Fibroblast of mammary gland (primary cell): ENCODE results near the gene LBX2.
A peak's percentile ranks its signal among the peaks of the same experiment; 100 is the strongest.

Source experiments
- DNase-seq: peaks from one replicate; pipeline ENCODE4 v3.0.0-alpha.2; 2010; ENCODE audit warnings: low read depth
- H3K4me3 ChIP-seq: 2 replicates; pipeline ENCODE4 v1.5.1; 2011; ENCODE audit warnings: low read depth, mild to moderate bottlenecking, low read length, moderate library complexity; ENCODE audit not compliant: control insufficient read depth
- TF ChIP-seq, protein P1 (sequence below): conservative IDR thresholded peaks from 2 replicates; pipeline ENCODE4 v1.5.1; 2011; ENCODE audit warnings: low read depth, low read length, inconsistent platforms; ENCODE audit not compliant: control insufficient read depth, insufficient read depth

Gene LBX2

DNA sequence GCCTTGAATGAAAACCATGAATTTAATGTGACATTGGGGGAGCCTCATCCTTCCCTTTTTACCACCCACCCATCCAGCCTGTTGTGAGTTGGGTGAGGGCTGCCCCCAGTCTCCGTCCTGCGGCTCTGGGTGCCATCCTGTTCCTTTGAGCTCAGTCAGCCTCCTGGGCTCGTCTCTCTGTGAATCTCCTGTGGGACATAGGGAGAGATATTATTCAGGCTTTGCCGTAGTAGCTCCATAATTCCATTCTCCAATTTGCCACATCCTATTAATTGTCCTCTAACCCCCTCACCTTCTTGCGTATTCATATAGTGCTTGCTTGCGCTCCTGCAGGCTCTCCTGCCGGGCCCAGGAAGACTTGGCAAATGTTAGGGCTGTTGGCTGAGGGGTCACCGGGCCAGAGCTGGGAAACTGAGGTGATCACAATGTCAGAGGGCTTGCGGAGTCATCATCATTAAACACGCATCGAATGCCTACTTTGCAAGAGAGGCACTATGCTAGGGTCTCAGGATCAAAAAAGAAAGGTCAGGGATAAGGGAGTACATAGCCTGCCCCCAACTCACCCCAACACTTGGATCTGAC, 27.3 kb upstream of the LBX2 start:
- no peak for DNase-seq
- H3K4me3 ChIP-seq: no peak overlapping the region
- TF ChIP-seq, protein P1, sequence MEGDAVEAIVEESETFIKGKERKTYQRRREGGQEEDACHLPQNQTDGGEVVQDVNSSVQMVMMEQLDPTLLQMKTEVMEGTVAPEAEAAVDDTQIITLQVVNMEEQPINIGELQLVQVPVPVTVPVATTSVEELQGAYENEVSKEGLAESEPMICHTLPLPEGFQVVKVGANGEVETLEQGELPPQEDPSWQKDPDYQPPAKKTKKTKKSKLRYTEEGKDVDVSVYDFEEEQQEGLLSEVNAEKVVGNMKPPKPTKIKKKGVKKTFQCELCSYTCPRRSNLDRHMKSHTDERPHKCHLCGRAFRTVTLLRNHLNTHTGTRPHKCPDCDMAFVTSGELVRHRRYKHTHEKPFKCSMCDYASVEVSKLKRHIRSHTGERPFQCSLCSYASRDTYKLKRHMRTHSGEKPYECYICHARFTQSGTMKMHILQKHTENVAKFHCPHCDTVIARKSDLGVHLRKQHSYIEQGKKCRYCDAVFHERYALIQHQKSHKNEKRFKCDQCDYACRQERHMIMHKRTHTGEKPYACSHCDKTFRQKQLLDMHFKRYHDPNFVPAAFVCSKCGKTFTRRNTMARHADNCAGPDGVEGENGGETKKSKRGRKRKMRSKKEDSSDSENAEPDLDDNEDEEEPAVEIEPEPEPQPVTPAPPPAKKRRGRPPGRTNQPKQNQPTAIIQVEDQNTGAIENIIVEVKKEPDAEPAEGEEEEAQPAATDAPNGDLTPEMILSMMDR: no peak

GRCh38 chr2:74525717-74526648, 26.6 kb upstream of the LBX2 start, which contains the start of gene DQX1:
Gene DQX1 (minus strand): TSS chr2:74526231. CDS start chr2:74525729, 502 bp downstream.
- peak; percentile 52 for DNase-seq
- TF ChIP-seq, protein P1: no peak

GRCh38 chr2:74524955-74525716, 25.7 kb upstream of the LBX2 start:
- H3K4me3 ChIP-seq: no peak overlapping the region
- no peak for DNase-seq
- TF ChIP-seq, protein P1: no peak

More at GRCh38 chr2:74525717-74526648, 26.6 kb upstream of the LBX2 start, which contains the start of gene DQX1:
- H3K4me3 ChIP-seq: no peak within 1 kb of the TSS

DNA sequence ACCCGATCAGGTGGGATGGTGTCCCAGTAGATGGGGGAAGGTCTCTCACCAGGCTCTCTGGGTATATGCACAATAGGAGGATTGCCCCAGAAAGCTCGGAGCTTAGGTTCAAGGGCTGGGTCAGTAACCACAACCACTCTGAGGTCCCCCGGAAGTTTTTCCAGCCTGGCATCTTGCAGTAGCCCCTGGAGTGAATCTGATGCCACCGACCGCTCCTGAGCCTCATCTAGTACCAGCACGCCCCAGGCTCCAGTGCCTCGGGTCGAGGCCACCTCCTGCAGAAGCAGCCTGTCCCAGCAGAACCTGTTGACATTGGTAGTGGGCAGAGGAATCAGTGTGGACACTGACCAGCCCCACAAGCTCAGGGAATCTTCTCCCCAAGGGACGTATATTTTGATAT, 24.6 kb upstream of the LBX2 start:
- no peak for DNase-seq
- no peak overlapping the region for H3K4me3 ChIP-seq
- TF ChIP-seq, protein P1: no peak

DNA sequence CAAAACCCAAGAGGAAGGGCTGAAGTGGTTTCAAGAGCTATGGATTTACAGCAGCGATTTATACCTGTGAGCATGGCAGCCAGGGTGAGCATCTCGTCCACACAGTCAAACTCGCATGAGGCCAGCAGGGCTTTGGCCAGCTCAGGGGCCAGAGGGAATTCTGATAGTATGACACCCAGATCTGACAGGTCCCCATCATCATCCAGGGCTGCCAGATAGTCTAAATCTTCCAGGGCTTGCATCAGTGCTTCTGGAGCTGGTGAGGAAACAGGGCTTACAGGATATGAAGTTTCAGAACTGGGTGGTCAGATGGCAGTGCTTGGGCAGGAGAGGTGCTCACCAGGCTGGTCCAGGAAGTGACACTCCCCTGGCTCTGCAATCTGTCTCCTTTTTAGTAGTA, 23.1 kb upstream of the LBX2 start:
- TF ChIP-seq, protein P1: no peak

GRCh38 chr2:74516650-74517049, 17.2 kb upstream of the LBX2 start:
- no peak overlapping the region for H3K4me3 ChIP-seq
- TF ChIP-seq, protein P1: no peak
- no peak for DNase-seq

More for the DNA sequence above, 23.1 kb upstream of the LBX2 start:
- H3K4me3 ChIP-seq: no peak overlapping the region
- no peak for DNase-seq
